HEK293 (cell line): ENCODE data around the gene CAPN13.

Source experiments
- TF ChIP-seq, protein P1 (sequence below): fragments of 450-650 bp; formaldehyde crosslinking; IDR thresholded peaks from 2 replicates; pipeline ENCODE4 v1.5.1; 2016; ENCODE audit warnings: missing biosample characterization, missing genetic modification characterization
- TF ChIP-seq, protein P2 (sequence below): fragments of 450-650 bp; formaldehyde crosslinking; IDR thresholded peaks from 2 replicates; pipeline ENCODE4 v1.5.1; 2016; ENCODE audit warnings: missing biosample characterization, missing genetic modification characterization

DNA sequence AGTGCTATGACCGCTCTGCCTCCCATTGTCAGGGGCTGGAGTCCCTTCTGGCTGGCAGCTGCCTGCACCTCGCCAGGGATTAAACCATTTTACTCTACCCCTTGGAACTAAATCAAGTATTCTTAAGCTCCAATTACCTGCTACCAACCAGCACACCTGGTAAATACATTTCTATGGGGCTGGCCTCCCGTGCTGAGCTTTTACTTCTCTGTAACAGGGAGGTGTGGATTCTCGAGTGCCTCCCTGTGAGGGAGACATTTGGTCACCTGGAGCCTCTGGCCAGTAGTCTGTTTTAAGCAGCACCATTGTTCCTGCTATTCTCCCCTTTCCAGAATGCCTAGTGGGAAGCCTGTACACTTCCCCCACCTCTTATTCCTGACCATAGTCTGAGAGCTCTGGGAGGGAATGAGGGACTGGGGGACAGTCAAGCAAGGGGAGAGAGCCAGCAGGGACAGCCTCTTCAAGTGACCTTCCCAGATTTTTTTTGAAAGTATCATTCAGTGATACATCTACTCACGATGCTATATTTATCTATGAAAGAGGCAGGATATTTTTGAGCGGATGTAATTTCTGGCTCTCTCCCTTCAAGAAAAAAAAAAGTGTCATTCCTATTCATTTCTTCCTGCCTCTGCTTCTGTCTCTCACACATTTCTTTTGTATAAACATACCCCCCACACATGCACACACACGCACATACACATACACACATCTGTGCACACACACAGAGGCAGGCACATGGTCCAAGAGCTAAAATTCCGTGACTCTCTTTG is 112.8 kb downstream of the CAPN13 start:
- TF ChIP-seq, protein P1, sequence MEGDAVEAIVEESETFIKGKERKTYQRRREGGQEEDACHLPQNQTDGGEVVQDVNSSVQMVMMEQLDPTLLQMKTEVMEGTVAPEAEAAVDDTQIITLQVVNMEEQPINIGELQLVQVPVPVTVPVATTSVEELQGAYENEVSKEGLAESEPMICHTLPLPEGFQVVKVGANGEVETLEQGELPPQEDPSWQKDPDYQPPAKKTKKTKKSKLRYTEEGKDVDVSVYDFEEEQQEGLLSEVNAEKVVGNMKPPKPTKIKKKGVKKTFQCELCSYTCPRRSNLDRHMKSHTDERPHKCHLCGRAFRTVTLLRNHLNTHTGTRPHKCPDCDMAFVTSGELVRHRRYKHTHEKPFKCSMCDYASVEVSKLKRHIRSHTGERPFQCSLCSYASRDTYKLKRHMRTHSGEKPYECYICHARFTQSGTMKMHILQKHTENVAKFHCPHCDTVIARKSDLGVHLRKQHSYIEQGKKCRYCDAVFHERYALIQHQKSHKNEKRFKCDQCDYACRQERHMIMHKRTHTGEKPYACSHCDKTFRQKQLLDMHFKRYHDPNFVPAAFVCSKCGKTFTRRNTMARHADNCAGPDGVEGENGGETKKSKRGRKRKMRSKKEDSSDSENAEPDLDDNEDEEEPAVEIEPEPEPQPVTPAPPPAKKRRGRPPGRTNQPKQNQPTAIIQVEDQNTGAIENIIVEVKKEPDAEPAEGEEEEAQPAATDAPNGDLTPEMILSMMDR (tag by site-specific recombination): no peak
- TF ChIP-seq, protein P2, sequence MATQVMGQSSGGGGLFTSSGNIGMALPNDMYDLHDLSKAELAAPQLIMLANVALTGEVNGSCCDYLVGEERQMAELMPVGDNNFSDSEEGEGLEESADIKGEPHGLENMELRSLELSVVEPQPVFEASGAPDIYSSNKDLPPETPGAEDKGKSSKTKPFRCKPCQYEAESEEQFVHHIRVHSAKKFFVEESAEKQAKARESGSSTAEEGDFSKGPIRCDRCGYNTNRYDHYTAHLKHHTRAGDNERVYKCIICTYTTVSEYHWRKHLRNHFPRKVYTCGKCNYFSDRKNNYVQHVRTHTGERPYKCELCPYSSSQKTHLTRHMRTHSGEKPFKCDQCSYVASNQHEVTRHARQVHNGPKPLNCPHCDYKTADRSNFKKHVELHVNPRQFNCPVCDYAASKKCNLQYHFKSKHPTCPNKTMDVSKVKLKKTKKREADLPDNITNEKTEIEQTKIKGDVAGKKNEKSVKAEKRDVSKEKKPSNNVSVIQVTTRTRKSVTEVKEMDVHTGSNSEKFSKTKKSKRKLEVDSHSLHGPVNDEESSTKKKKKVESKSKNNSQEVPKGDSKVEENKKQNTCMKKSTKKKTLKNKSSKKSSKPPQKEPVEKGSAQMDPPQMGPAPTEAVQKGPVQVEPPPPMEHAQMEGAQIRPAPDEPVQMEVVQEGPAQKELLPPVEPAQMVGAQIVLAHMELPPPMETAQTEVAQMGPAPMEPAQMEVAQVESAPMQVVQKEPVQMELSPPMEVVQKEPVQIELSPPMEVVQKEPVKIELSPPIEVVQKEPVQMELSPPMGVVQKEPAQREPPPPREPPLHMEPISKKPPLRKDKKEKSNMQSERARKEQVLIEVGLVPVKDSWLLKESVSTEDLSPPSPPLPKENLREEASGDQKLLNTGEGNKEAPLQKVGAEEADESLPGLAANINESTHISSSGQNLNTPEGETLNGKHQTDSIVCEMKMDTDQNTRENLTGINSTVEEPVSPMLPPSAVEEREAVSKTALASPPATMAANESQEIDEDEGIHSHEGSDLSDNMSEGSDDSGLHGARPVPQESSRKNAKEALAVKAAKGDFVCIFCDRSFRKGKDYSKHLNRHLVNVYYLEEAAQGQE (tag by site-specific recombination): no peak
